Measurements from ENCODE around the gene CSNK2A1. TPM values are rescaled to one million over a fixed set of nuclear protein-coding genes. Genes with fewer than 3 reads are reported as not detected.
A peak's percentile ranks its signal among the peaks of the same experiment; 100 is the strongest.

The CSNK2A1 gene
- total RNA-seq, 6 experiments from 2014 or later, result 30.4 to 62.6 (median 37.1) TPM

DNA sequence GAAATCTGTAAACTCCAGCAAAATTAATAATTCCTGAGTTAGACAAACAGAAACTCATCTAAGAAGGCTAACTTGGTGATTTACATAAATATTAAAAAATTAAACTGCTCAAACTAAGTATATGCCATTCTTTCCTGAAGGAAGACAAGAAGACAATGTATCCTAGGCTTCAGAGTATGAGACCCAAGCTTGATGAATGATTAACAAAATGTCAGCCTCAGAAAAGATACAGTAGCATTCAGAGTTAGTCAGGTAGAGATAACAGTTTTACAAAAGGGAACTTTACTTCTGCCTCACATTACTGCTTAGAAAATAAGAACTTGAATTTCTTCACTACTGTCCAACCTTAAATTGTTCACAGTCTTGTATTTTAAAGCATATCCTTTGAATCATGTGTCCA lies 12.0 kb downstream of the CSNK2A1 start:
- Histone ChIP-seq H3K27ac (no peak overlapping the region), H3K36me3 (peaks cover 0 to 5% (median 0%) of the 10 kb centered on the region in 4 donors), H3K4me3 (no peak overlapping the region), H3K27me3 (no peaks in the 10 kb centered on the region), H3K9me3 (no peaks in the 10 kb centered on the region), H3K4me1 (peaks cover 0 to 56% (median 15%) of the 10 kb centered on the region in 4 donors)
- peak; percentile 35 to 54 (median 47) for ATAC-seq
- no peak for DNase-seq
- intact Hi-C loops (cut with DNase I), result no loop called here
- TF ChIP-seq, protein P1, sequence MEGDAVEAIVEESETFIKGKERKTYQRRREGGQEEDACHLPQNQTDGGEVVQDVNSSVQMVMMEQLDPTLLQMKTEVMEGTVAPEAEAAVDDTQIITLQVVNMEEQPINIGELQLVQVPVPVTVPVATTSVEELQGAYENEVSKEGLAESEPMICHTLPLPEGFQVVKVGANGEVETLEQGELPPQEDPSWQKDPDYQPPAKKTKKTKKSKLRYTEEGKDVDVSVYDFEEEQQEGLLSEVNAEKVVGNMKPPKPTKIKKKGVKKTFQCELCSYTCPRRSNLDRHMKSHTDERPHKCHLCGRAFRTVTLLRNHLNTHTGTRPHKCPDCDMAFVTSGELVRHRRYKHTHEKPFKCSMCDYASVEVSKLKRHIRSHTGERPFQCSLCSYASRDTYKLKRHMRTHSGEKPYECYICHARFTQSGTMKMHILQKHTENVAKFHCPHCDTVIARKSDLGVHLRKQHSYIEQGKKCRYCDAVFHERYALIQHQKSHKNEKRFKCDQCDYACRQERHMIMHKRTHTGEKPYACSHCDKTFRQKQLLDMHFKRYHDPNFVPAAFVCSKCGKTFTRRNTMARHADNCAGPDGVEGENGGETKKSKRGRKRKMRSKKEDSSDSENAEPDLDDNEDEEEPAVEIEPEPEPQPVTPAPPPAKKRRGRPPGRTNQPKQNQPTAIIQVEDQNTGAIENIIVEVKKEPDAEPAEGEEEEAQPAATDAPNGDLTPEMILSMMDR (IDR thresholded peaks at IDR 0.05), result no peak
- no peak for TF ChIP-seq POLR2A (IDR thresholded peaks at IDR 0.05)

DNA sequence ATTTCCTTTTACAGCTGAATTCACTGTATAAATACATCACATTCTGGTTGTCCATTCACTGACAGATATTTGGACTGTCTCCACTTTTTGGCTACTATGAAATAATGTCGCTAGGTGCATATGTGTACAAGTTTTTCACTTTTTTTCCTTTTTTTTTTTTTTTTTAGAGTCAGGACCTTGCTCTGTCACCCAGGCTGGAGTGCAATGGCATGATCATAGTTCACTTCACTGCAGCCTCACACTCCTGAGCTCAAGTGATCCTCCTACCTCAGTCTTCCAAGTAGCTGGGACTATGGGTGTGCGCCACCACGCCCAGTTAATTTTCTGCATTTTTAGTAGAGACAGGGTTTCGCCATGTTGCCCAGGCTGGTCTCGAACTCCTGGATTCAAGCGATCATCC lies 13.3 kb downstream of the CSNK2A1 start:
- intact Hi-C loops (cut with DNase I), result no loop called here
- no peaks in the 10 kb centered on the region for H3K9me3 ChIP-seq
- no peak for ATAC-seq
- no peaks in the 10 kb centered on the region for H3K27me3 ChIP-seq
- 85% methylated on average over 6 of the region's 6 CpGs for WGBS (ENCODE audit: insufficient coverage, low coverage, low lambda C conversion rate, missing lambda C conversion rate)
- no peak for DNase-seq
- peaks cover 0 to 9% (median 0%) of the 10 kb centered on the region in 4 donors for H3K36me3 ChIP-seq
- H3K4me3 ChIP-seq, result no peak overlapping the region
- TF ChIP-seq POLR2A (IDR thresholded peaks at IDR 0.05), result no peak
- TF ChIP-seq, protein P1 (IDR thresholded peaks at IDR 0.05), result no peak
- H3K4me1 ChIP-seq, result peaks cover 0 to 49% (median 12%) of the 10 kb centered on the region in 4 donors
- no peak overlapping the region for H3K27ac ChIP-seq

DNA sequence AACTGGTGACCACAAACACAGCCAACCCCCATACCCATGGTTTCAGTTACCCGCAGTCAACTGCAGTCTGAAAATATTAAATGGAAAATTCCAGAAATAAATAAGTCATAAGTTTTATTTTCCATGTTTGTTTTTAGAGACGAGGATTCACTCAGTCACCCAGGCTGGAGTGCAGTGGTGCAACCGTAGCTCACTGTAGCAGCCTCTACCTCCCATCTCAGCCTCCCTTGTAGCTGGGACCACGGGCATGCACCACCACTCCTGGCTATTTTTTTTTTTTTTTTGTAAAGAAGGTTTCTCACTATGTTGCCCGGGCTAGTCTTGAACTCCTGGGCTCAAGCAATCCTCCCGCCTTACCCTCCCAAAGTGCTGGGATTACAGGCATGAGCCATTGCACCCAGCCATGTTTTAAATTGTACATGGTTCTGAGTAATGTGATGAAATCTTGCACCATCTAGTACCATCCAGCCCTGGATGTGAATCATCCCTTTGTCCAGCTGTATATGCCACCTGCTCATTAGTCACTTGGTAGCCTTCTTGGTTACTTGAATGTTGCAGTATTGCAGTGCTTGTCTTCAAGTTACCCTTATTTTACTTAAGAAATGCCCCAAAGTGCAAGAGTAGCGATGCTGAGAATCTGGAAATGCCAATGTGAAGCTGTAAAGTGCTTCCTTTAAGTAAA lies 14.5 kb downstream of the CSNK2A1 start:
- H3K4me3 ChIP-seq, result no peak overlapping the region
- H3K9me3 ChIP-seq, result no peaks in the 10 kb centered on the region
- no peak overlapping the region for H3K27ac ChIP-seq
- TF ChIP-seq, protein P1 (IDR thresholded peaks at IDR 0.05), result no peak
- no peak for TF ChIP-seq POLR2A (IDR thresholded peaks at IDR 0.05)
- peaks cover 0 to 9% (median 0%) of the 10 kb centered on the region in 4 donors for H3K36me3 ChIP-seq
- peaks cover 0 to 49% (median 12%) of the 10 kb centered on the region in 4 donors for H3K4me1 ChIP-seq
- DNase-seq (no peak), ATAC-seq (peak in 1 of 4 donors; percentile 36)
- H3K27me3 ChIP-seq, result no peaks in the 10 kb centered on the region
- 95% methylated on average over 7 of the region's 7 CpGs for WGBS (ENCODE audit: insufficient coverage, low coverage, low lambda C conversion rate, missing lambda C conversion rate)
- intact Hi-C loops (cut with DNase I), result no loop called here

DNA sequence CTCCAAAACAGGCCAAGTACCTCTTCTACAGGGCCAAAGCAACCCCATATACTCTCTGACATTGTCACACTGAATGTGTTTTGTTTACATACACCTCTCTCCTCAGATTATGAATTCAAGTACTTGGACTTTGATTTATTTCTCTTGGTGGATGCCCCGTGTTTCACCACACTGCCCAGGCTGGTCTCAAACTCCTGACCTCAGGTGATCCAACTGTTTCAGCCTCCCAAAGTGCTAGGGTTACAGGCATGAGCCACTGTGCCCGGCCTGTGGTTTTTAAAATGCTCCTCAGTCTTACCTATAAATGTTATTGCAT lies 16.1 kb downstream of the CSNK2A1 start:
- TF ChIP-seq, protein P1 (IDR thresholded peaks at IDR 0.05), result no peak
- no peak for TF ChIP-seq POLR2A (IDR thresholded peaks at IDR 0.05)

More for the DNA sequence above, 16.1 kb downstream of the CSNK2A1 start:
- H3K27ac ChIP-seq, result no peak overlapping the region
- H3K9me3 ChIP-seq, result no peaks in the 10 kb centered on the region
- no peaks in the 10 kb centered on the region for H3K27me3 ChIP-seq
- no peak for DNase-seq
- WGBS (ENCODE audit: insufficient coverage, low coverage, low lambda C conversion rate, missing lambda C conversion rate), result 44% methylated on average over 2 of the region's 2 CpGs
- intact Hi-C loops (cut with DNase I), result no loop called here
- H3K4me1 ChIP-seq, result peaks cover 0 to 38% (median 11%) of the 10 kb centered on the region in 4 donors
- peak; percentile 55 to 73 (median 66) for ATAC-seq
- peaks cover 0 to 9% (median 3%) of the 10 kb centered on the region in 4 donors for H3K36me3 ChIP-seq
- H3K4me3 ChIP-seq, result no peak overlapping the region
